ENCODE measurements around the gene ZNF891.

The ZNF891 gene

DNA sequence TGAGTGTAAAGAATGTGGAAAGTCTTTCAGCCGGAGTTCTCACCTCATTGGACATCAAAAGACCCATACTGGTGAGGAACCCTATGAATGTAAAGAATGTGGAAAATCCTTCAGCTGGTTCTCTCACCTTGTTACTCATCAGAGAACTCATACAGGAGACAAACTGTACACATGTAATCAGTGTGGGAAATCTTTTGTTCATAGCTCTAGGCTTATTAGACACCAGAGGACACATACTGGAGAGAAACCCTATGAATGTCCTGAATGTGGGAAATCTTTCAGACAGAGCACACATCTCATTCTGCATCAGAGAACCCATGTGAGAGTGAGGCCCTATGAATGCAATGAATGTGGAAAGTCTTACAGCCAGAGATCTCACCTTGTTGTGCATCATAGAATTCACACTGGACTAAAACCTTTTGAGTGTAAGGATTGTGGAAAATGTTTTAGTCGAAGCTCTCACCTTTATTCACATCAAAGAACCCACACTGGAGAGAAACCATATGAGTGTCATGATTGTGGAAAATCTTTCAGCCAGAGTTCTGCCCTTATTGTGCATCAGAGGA is 26.1 kb upstream of the ZNF891 start:
- Histone ChIP-seq H3K4me3 (ENCODE audit: insufficient read depth in 1 of 2, low read depth in 1 of 2, low read length in 2 of 2) (peak overlapping the region in 1 of 2 experiments; percentile 58), H2AFZ (ENCODE audit: low read depth, low read length) (no peak overlapping the region), H3K4ac (ENCODE audit: low read depth in 1 of 2, low read length in 2 of 2) (no peak overlapping the region), H3K27me3 (ENCODE audit: control insufficient read depth in 1 of 2, insufficient read depth in 1 of 2, low read length in 2 of 2) (no peaks in the 10 kb centered on the region), H4K91ac (ENCODE audit: low read length) (no peak overlapping the region), H2BK5ac (ENCODE audit: low read depth, low read length, poor library complexity, severe bottlenecking) (no peak overlapping the region), H2BK15ac (ENCODE audit: low read depth, poor library complexity, severe bottlenecking) (no peak overlapping the region), H3K4me1 (ENCODE audit: control insufficient read depth, insufficient read depth, low read depth, low read length) (no peaks in the 10 kb centered on the region), H3K18ac (ENCODE audit: low read depth in 1 of 2, low read length in 2 of 2) (no peak overlapping the region), H3K27ac (ENCODE audit: low read length, poor library complexity, severe bottlenecking) (no peak overlapping the region), H3K36me3 (ENCODE audit: control insufficient read depth in 1 of 2, insufficient read depth in 2 of 2, low read depth in 1 of 2, low read length in 2 of 2) (peaks cover 22 to 67% of the 10 kb centered on the region in 2 experiments), H2BK120ac (ENCODE audit: low read depth, low read length) (no peak overlapping the region), H2AK5ac (ENCODE audit: low read length, severe bottlenecking) (no peak overlapping the region), H3K4me2 (ENCODE audit: low read length, poor library complexity, severe bottlenecking) (no peak overlapping the region), H3K9ac (ENCODE audit: low read length) (no peak overlapping the region), H3K79me1 (replicated peaks; ENCODE audit: low read length, poor library complexity, severe bottlenecking) (peaks cover 1% of the 10 kb centered on the region), H2BK12ac (ENCODE audit: low read length in 2 of 2) (no peak overlapping the region), H3K9me3 (ENCODE audit: control insufficient read depth, low read length) (peaks cover 94% of the 10 kb centered on the region), H3K23ac (ENCODE audit: low read length in 2 of 2) (no peak overlapping the region), H4K8ac (ENCODE audit: low read length) (no peak overlapping the region), H3K14ac (ENCODE audit: low read length in 2 of 2) (no peak overlapping the region)
- DNase-seq, result peak; percentile 14
- no CpG with 5 or more reads among the region's 2 CpGs for WGBS

DNA sequence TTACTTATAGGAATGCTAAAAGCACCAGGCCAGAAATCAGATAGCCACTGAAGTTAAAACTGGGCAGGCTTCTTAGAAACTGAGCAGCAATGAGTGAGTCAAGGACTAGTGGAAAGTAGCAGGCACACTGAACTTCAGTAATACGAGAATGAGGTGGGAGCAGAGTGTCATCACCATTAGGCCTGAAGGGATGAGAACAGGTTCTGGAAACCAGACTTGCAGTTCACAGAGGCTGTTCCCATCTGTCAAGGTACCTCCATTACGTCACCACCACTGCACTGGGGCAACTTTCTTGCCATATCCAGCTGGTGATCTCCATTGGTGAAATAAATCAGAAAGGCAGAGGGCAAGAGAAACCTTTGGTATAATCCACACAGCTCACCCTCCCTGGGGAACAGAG is 15.9 kb upstream of the ZNF891 start:
- H3K14ac ChIP-seq (ENCODE audit: low read length in 2 of 2), result no peak overlapping the region
- H2BK120ac ChIP-seq (ENCODE audit: low read depth, low read length), result no peak overlapping the region
- no peak for DNase-seq
- no peaks in the 10 kb centered on the region for H3K27me3 ChIP-seq (ENCODE audit: control insufficient read depth in 1 of 2, insufficient read depth in 1 of 2, low read length in 2 of 2)
- H2BK5ac ChIP-seq (ENCODE audit: low read depth, low read length, poor library complexity, severe bottlenecking), result no peak overlapping the region
- H3K4me1 ChIP-seq (ENCODE audit: control insufficient read depth, insufficient read depth, low read depth, low read length), result no peaks in the 10 kb centered on the region
- H3K4me3 ChIP-seq (ENCODE audit: insufficient read depth in 1 of 2, low read depth in 1 of 2, low read length in 2 of 2), result peak overlapping the region in 1 of 2 experiments; percentile 44
- WGBS, result 92% methylated on average over 1 of the region's 2 CpGs
- H3K27ac ChIP-seq (ENCODE audit: low read length, poor library complexity, severe bottlenecking), result no peak overlapping the region
- no peak overlapping the region for H2AK5ac ChIP-seq (ENCODE audit: low read length, severe bottlenecking)
- H3K4ac ChIP-seq (ENCODE audit: low read depth in 1 of 2, low read length in 2 of 2), result no peak overlapping the region
- no peak overlapping the region for H2BK12ac ChIP-seq (ENCODE audit: low read length in 2 of 2)
- peaks cover 95% of the 10 kb centered on the region for H3K9me3 ChIP-seq (ENCODE audit: control insufficient read depth, low read length)
- H3K9ac ChIP-seq (ENCODE audit: low read length), result no peak overlapping the region
- H3K36me3 ChIP-seq (ENCODE audit: control insufficient read depth in 1 of 2, insufficient read depth in 2 of 2, low read depth in 1 of 2, low read length in 2 of 2), result peaks cover 40 to 57% of the 10 kb centered on the region in 2 experiments
- H3K4me2 ChIP-seq (ENCODE audit: low read length, poor library complexity, severe bottlenecking), result no peak overlapping the region
- H4K91ac ChIP-seq (ENCODE audit: low read length), result no peak overlapping the region
- H4K8ac ChIP-seq (ENCODE audit: low read length), result no peak overlapping the region
- peaks cover 5% of the 10 kb centered on the region for H3K79me1 ChIP-seq (replicated peaks; ENCODE audit: low read length, poor library complexity, severe bottlenecking)
- no peak overlapping the region for H3K23ac ChIP-seq (ENCODE audit: low read length in 2 of 2)
- H2BK15ac ChIP-seq (ENCODE audit: low read depth, poor library complexity, severe bottlenecking), result no peak overlapping the region
- H2AFZ ChIP-seq (ENCODE audit: low read depth, low read length), result no peak overlapping the region
- H3K18ac ChIP-seq (ENCODE audit: low read depth in 1 of 2, low read length in 2 of 2), result no peak overlapping the region

DNA sequence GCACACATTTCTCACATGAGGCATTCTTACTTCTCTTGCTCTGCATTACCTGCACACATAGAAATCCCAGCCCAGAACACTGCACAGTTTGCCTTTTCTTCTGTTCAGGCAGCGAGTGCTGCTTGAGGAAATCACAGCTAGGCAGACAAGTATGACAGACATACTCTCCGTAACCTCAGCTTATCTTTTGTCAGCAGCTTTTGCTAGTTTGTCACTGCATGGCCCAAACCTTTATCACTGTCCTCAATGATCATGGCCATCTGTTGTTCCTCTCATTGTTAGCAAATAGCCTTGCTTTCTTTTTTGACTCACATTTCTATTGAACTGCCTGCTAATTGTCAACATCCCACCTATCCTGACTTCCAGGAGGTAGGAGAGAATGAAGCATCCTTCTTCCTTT is 5.7 kb upstream of the ZNF891 start:
- Histone ChIP-seq H3K9ac (ENCODE audit: low read length) (no peak overlapping the region), H2BK15ac (ENCODE audit: low read depth, poor library complexity, severe bottlenecking) (no peak overlapping the region), H2AK5ac (ENCODE audit: low read length, severe bottlenecking) (no peak overlapping the region), H2AFZ (ENCODE audit: low read depth, low read length) (no peak overlapping the region), H3K4me1 (ENCODE audit: control insufficient read depth, insufficient read depth, low read depth, low read length) (no peaks in the 10 kb centered on the region), H2BK12ac (ENCODE audit: low read length in 2 of 2) (no peak overlapping the region), H3K4ac (ENCODE audit: low read depth in 1 of 2, low read length in 2 of 2) (no peak overlapping the region), H3K27ac (ENCODE audit: low read length, poor library complexity, severe bottlenecking) (no peak overlapping the region), H4K91ac (ENCODE audit: low read length) (no peak overlapping the region), H2BK5ac (ENCODE audit: low read depth, low read length, poor library complexity, severe bottlenecking) (no peak overlapping the region), H3K14ac (ENCODE audit: low read length in 2 of 2) (no peak overlapping the region), H3K79me1 (replicated peaks; ENCODE audit: low read length, poor library complexity, severe bottlenecking) (peaks cover 28% of the 10 kb centered on the region), H2BK120ac (ENCODE audit: low read depth, low read length) (no peak overlapping the region), H3K9me3 (ENCODE audit: control insufficient read depth, low read length) (peaks cover 79% of the 10 kb centered on the region), H3K23ac (ENCODE audit: low read length in 2 of 2) (no peak overlapping the region), H3K36me3 (ENCODE audit: control insufficient read depth in 1 of 2, insufficient read depth in 2 of 2, low read depth in 1 of 2, low read length in 2 of 2) (peaks cover 17 to 53% of the 10 kb centered on the region in 2 experiments), H3K4me3 (ENCODE audit: insufficient read depth in 1 of 2, low read depth in 1 of 2, low read length in 2 of 2) (peak overlapping the region in 1 of 2 experiments; percentile 27), H3K18ac (ENCODE audit: low read depth in 1 of 2, low read length in 2 of 2) (no peak overlapping the region), H3K27me3 (ENCODE audit: control insufficient read depth in 1 of 2, insufficient read depth in 1 of 2, low read length in 2 of 2) (no peaks in the 10 kb centered on the region), H4K8ac (ENCODE audit: low read length) (no peak overlapping the region), H3K4me2 (ENCODE audit: low read length, poor library complexity, severe bottlenecking) (no peak overlapping the region)
- 84% methylated on average over 2 of the region's 2 CpGs for WGBS
- DNase-seq, result no peak

DNA sequence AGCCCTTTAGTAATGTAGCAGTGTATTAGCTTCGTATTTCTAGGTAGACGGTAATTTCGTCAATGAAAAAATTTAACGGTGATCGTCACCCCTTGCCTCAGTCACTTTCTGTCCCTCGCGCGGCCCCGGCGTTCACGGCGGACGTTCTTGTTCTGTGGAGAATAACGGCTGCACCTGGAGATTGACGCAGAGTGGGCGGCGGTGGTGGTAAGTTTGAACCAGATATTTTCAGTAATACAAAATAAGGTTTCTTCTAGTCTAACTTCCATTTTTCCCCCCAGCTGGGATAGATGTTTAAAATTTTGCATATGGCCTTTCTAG is 694 bp upstream of the ZNF891 start:
- 1% methylated on average over 10 of the region's 17 CpGs for WGBS
- DNase-seq, result no peak
- no peak overlapping the region for H4K91ac ChIP-seq (ENCODE audit: low read length)
- H3K27me3 ChIP-seq (ENCODE audit: control insufficient read depth in 1 of 2, insufficient read depth in 1 of 2, low read length in 2 of 2), result no peaks in the 10 kb centered on the region
- no peak overlapping the region for H3K4ac ChIP-seq (ENCODE audit: low read depth in 1 of 2, low read length in 2 of 2)
- H2BK120ac ChIP-seq (ENCODE audit: low read depth, low read length), result no peak overlapping the region
- H3K27ac ChIP-seq (ENCODE audit: low read length, poor library complexity, severe bottlenecking), result peak overlapping the region; percentile 70
- no peaks in the 10 kb centered on the region for H3K4me1 ChIP-seq (ENCODE audit: control insufficient read depth, insufficient read depth, low read depth, low read length)
- peaks cover 23% of the 10 kb centered on the region for H3K79me1 ChIP-seq (replicated peaks; ENCODE audit: low read length, poor library complexity, severe bottlenecking)
- H3K18ac ChIP-seq (ENCODE audit: low read depth in 1 of 2, low read length in 2 of 2), result peak overlapping the region; percentile 38 to 78
- H4K8ac ChIP-seq (ENCODE audit: low read length), result peak overlapping the region; percentile 4
- peak overlapping the region; percentile 73 to 90 for H3K4me3 ChIP-seq (ENCODE audit: insufficient read depth in 1 of 2, low read depth in 1 of 2, low read length in 2 of 2)
- no peak overlapping the region for H2BK12ac ChIP-seq (ENCODE audit: low read length in 2 of 2)
- peak overlapping the region in 1 of 2 experiments; percentile 20 for H3K23ac ChIP-seq (ENCODE audit: low read length in 2 of 2)
- H2BK15ac ChIP-seq (ENCODE audit: low read depth, poor library complexity, severe bottlenecking), result no peak overlapping the region
- H2AK5ac ChIP-seq (ENCODE audit: low read length, severe bottlenecking), result no peak overlapping the region
- no peak overlapping the region for H3K14ac ChIP-seq (ENCODE audit: low read length in 2 of 2)
- peaks cover 20 to 29% of the 10 kb centered on the region in 2 experiments for H3K36me3 ChIP-seq (ENCODE audit: control insufficient read depth in 1 of 2, insufficient read depth in 2 of 2, low read depth in 1 of 2, low read length in 2 of 2)
- no peak overlapping the region for H2BK5ac ChIP-seq (ENCODE audit: low read depth, low read length, poor library complexity, severe bottlenecking)
- peak overlapping the region; percentile 67 for H2AFZ ChIP-seq (ENCODE audit: low read depth, low read length)
- peak overlapping the region; percentile 96 for H3K9ac ChIP-seq (ENCODE audit: low read length)
- peak overlapping the region; percentile 46 for H3K4me2 ChIP-seq (ENCODE audit: low read length, poor library complexity, severe bottlenecking)
- H3K9me3 ChIP-seq (ENCODE audit: control insufficient read depth, low read length), result peaks cover 58% of the 10 kb centered on the region
